K562 (cell line): ENCODE measurements around the gene MAPT. TPM values are rescaled to one million over a fixed set of nuclear protein-coding genes. Genes with fewer than 3 reads are reported as not detected.

Experiments used
- ATF7 ChIP-seq: fragments of 450-650 bp; IDR thresholded peaks from 2 replicates; pipeline ENCODE4 v1.7.1; 2014; ENCODE audit warnings: mild to moderate bottlenecking, moderate library complexity
- BDP1 ChIP-seq: IDR thresholded peaks from 3 replicates; pipeline ENCODE4 v1.6.1; 2011; ENCODE audit not compliant: insufficient read length, insufficient read depth
- GABPA ChIP-seq: fragments of 200-800 bp; sonication (Bioruptor generic); conservative IDR thresholded peaks from 2 replicates; pipeline ENCODE4 v1.6.1; 2016; ENCODE audit warnings: low read depth, missing genetic modification characterization, missing compliant biosample characterization
- GATAD2B ChIP-seq: fragments of 450-650 bp; IDR thresholded peaks from 2 replicates; pipeline ENCODE4 v1.6.1; 2017; ENCODE audit warnings: mild to moderate bottlenecking, borderline replicate concordance
- HCFC1 ChIP-seq: IDR thresholded peaks from 2 replicates; pipeline ENCODE4 v1.6.1; 2012; ENCODE audit warnings: low read depth, low read length, improper control_type of control experiment
- HDAC1 ChIP-seq, 2 experiments: fragments of 450-650 bp; IDR thresholded peaks; 2 replicates each; pipeline ENCODE4 v1.6.1; 2016 to 2017; ENCODE audit warnings: inconsistent platforms in 1 of 2, mild to moderate bottlenecking in 1 of 2, moderate library complexity in 1 of 2
- HEY1 ChIP-seq: fragments of 250-450 bp; sonication (Bioruptor Pico); IDR thresholded peaks from 2 replicates; pipeline ENCODE4 v1.5.0; 2020; ENCODE audit warnings: mild to moderate bottlenecking, moderate library complexity, borderline replicate concordance
- HINFP ChIP-seq: fragments of 450-650 bp; conservative IDR thresholded peaks from 2 replicates; pipeline ENCODE4 v1.6.1; 2016; ENCODE audit warnings: missing genetic modification characterization, low read depth, mild to moderate bottlenecking, control low read depth, missing compliant biosample characterization
- HMGXB4 ChIP-seq: sonication (generic); formaldehyde crosslinking; IDR thresholded peaks from 2 replicates; pipeline ENCODE4 v1.8.1; 2023; ENCODE audit warnings: mild to moderate bottlenecking, missing genetic modification reagents
- MAFF ChIP-seq: IDR thresholded peaks from 2 replicates; pipeline ENCODE4 v1.6.1; 2012; ENCODE audit warnings: low read length, improper control_type of control experiment
- MCM3 ChIP-seq: fragments of 450-650 bp; IDR thresholded peaks from 2 replicates; pipeline ENCODE4 v1.6.1; 2016
- PHF8 ChIP-seq: fragments of 200-600 bp; sonication (generic); IDR thresholded peaks from 2 replicates; pipeline ENCODE4 v1.6.1; 2012; ENCODE audit warnings: mixed run types, mild to moderate bottlenecking, inconsistent platforms, low read length, moderate library complexity, borderline replicate concordance
- RB1 ChIP-seq: fragments of 450-650 bp; IDR thresholded peaks from 2 replicates; pipeline ENCODE4 v1.6.1; 2017; ENCODE audit warnings: low read depth, mild to moderate bottlenecking
- SAFB ChIP-seq: fragments of 200-400 bp; formaldehyde crosslinking; IDR thresholded peaks from 2 replicates; pipeline ENCODE4 v1.6.1; 2017; ENCODE audit warnings: low read depth, low read length, borderline replicate concordance
- SIN3A ChIP-seq, 2 experiments: fragments of 150-350 bp in 1 of 2; IDR thresholded peaks; 2 replicates each; pipeline ENCODE4 v1.6.1; 2011 to 2016; ENCODE audit warnings: borderline replicate concordance in 2 of 2, low read depth in 2 of 2, low read length in 2 of 2, mild to moderate bottlenecking in 2 of 2, moderate library complexity in 2 of 2; ENCODE audit not compliant: control insufficient read depth in 1 of 2
- SIN3B ChIP-seq: fragments of 450-650 bp; IDR thresholded peaks from 2 replicates; pipeline ENCODE4 v1.6.1; 2017; ENCODE audit warnings: low read depth, mild to moderate bottlenecking, moderate library complexity
- SOX6 ChIP-seq: fragments of 450-650 bp; IDR thresholded peaks from 2 replicates; pipeline ENCODE4 v1.6.1; 2014; ENCODE audit warnings: mild to moderate bottlenecking
- SRSF7 ChIP-seq: fragments of 200-400 bp; formaldehyde crosslinking; optimal IDR thresholded peaks from 2 replicates; pipeline ENCODE3; 2017; ENCODE audit warnings: mild to moderate bottlenecking, low read depth, low read length
- STAG1 ChIP-seq: sonication (generic); formaldehyde crosslinking; IDR thresholded peaks from 2 replicates; pipeline ENCODE4 v1.5.0; 2020; ENCODE audit warnings: missing genetic modification reagents, borderline replicate concordance
- YY1 ChIP-seq, 3 experiments: IDR thresholded peaks; 2 replicates each; pipeline ENCODE4 v1.6.1; 2011; ENCODE audit warnings: low read length in 2 of 3, mild to moderate bottlenecking in 2 of 3, moderate library complexity in 2 of 3, borderline replicate concordance in 1 of 3, control low read depth in 1 of 3, low read depth in 1 of 3; ENCODE audit not compliant: insufficient read depth in 3 of 3, insufficient replicate concordance in 2 of 3, control insufficient read depth in 1 of 3, insufficient read length in 1 of 3; ENCODE audit errors: extremely low read depth in 1 of 3
- ZBTB34 ChIP-seq: fragments of 250-450 bp; sonication (Bioruptor Pico); IDR thresholded peaks from 2 replicates; pipeline ENCODE4 v1.8.0; 2021; ENCODE audit warnings: mild to moderate bottlenecking, moderate library complexity
- ZFP36 ChIP-seq: fragments of 150-350 bp; IDR thresholded peaks from 2 replicates; pipeline ENCODE4 v1.6.1; 2018; ENCODE audit warnings: low read length, low read depth; ENCODE audit not compliant: partially characterized antibody
- ZNF175 ChIP-seq: fragments of 200-800 bp; sonication (Bioruptor generic); IDR thresholded peaks from 2 replicates; pipeline ENCODE4 v1.6.1; 2016; ENCODE audit warnings: low read depth, mild to moderate bottlenecking, missing genetic modification characterization, missing compliant biosample characterization
- polyA plus RNA-seq, 8 experiments: library from polyadenylated mRNA; depleted of rRNA in 4 of 8; stranded (reverse) in 5 of 8; unstranded in 3 of 8; fragments of >200 nt; fragmentation: Nextera tagmentation in 2 of 8; fragmentation: Illumina TruSeq in 1 of 8; extraction: Ambion mirVana in 2 of 8; extraction: Trizol in 1 of 8; gene quantifications; 2 replicates each; pipeline versions ENCODE4 v1.2.1 to v1.2.3, GENCODE V29; 2011 to 2014; ENCODE audit warnings: inconsistent platforms in 1 of 8, missing spikeins in 1 of 8
- total RNA-seq, 7 experiments: library from RNA; depleted of rRNA in 6 of 7; stranded (reverse); fragments of >200 nt in 6 of 7; fragmentation: Illumina TruSeq in 2 of 7; extraction: Trizol in 2 of 7; gene quantifications; 2 replicates each; pipeline versions ENCODE4 v1.2.1 to v1.2.3, GENCODE V29; 2011 to 2021; ENCODE audit warnings: low replicate concordance in 1 of 7

The MAPT gene
- total and polyA plus RNA-seq, 9 of the 15 experiments (the other 6 are each of a cell fraction or from before 2014, with no cell fraction given) = 0.04 to 1.1 (median 0.36) TPM

DNA sequence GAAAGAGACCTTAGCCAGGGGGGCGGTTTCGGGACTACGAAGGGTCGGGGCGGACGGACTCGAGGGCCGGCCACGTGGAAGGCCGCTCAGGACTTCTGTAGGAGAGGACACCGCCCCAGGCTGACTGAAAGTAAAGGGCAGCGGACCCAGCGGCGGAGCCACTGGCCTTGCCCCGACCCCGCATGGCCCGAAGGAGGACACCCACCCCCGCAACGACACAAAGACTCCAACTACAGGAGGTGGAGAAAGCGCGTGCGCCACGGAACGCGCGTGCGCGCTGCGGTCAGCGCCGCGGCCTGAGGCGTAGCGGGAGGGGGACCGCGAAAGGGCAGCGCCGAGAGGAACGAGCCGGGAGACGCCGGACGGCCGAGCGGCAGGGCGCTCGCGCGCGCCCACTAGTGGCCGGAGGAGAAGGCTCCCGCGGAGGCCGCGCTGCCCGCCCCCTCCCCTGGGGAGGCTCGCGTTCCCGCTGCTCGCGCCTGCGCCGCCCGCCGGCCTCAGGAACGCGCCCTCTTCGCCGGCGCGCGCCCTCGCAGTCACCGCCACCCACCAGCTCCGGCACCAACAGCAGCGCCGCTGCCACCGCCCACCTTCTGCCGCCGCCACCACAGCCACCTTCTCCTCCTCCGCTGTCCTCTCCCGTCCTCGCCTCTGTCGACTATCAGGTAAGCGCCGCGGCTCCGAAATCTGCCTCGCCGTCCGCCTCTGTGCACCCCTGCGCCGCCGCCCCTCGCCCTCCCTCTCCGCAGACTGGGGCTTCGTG is at the start of gene MAPT (continued):
- TF ChIP-seq HCFC1 (peak; percentile 29), SRSF7 (no peak), STAG1 (0 out of 2 replicates have a peak, but pooled peaks have one; percentile 22), YY1 (IDR thresholded peaks at IDR 0.05; ENCODE audit: borderline replicate concordance in 1 of 3, control insufficient read depth in 1 of 3, extremely low read depth in 1 of 3, insufficient read depth in 3 of 3, insufficient read length in 1 of 3, insufficient replicate concordance in 2 of 3, low read depth in 1 of 3, low read length in 2 of 3) (peak in 1 of 3 experiments; percentile 55), SIN3A (IDR thresholded peaks at IDR 0.05; ENCODE audit: borderline replicate concordance in 2 of 2, control insufficient read depth in 1 of 2, low read depth in 2 of 2, low read length in 2 of 2) (no peak), PHF8 (peak; percentile 31; the same call in 1 of the 2 replicates), HDAC1 (IDR thresholded peaks at IDR 0.05) (peak in 1 of 2 experiments; percentile 40; a peak in 1 of 4 replicates), SIN3B (peak; percentile 25; the same call in 1 of the 2 replicates), ATF7 (peak; percentile 78), ZBTB34 (no peak), MCM3 (no peak), HMGXB4 (CRISPR knock-in tag) (peak; percentile 39; the same call in 1 of the 2 replicates), GABPA (peak; percentile 69), HINFP (tag) (no peak), SAFB (peak; percentile 17; the same call in 1 of the 2 replicates), BDP1 (no peak), HEY1 (CRISPR knock-in tag) (no peak), SOX6 (no peak), ZFP36 (peak; percentile 1), GATAD2B (peak; percentile 82), ZNF175 (peak; percentile 80), RB1 (peak; percentile 98), MAFF (no peak)
